ENCODE results near the gene CTNNBIP1.

- TF ChIP-seq CTCF (IDR thresholded peaks at IDR 0.05) = no peak
- TF ChIP-seq PBX3 (IDR thresholded peaks at IDR 0.05) = no peak
Observed at GRCh38 chr1:9852410-9853248, 57.4 kb downstream of the CTNNBIP1 start.

Measured in SK-N-SH (cell line).